HS-5 (cell line): ENCODE measurements around the gene QSOX1.
"Not testable (repeated sequence)": the region's sequence is repeated elsewhere in the genome, so short reads cannot be mapped to it uniquely, and the experiment has no call there.

Experiments
- DNase-seq: peaks from one replicate; pipeline ENCODE4 v3.0.0-alpha.2; 2012; ENCODE audit warnings: low read depth

QSOX1 gene

DNA sequence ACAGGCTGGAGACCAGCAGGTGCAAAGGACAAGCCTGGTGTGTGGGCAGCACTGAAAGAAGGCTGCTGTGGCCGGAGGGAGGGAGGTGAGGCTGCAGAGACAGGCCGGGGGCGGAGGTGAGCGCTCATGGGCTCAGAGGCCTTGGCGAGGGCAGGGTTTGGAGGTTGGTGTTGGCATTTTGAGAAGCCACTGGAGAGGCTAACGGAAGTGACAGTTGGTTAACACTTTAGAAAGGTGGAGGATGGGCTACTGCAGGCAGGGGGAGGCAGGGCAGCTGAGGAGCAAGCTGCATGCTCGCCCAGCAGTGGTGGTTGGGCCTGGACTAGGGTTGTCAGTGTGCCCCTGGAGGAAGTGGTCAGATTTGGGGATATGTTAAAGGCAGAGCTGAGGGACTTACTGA is 37.5 kb downstream of the QSOX1 start:
- no peak for DNase-seq

DNA sequence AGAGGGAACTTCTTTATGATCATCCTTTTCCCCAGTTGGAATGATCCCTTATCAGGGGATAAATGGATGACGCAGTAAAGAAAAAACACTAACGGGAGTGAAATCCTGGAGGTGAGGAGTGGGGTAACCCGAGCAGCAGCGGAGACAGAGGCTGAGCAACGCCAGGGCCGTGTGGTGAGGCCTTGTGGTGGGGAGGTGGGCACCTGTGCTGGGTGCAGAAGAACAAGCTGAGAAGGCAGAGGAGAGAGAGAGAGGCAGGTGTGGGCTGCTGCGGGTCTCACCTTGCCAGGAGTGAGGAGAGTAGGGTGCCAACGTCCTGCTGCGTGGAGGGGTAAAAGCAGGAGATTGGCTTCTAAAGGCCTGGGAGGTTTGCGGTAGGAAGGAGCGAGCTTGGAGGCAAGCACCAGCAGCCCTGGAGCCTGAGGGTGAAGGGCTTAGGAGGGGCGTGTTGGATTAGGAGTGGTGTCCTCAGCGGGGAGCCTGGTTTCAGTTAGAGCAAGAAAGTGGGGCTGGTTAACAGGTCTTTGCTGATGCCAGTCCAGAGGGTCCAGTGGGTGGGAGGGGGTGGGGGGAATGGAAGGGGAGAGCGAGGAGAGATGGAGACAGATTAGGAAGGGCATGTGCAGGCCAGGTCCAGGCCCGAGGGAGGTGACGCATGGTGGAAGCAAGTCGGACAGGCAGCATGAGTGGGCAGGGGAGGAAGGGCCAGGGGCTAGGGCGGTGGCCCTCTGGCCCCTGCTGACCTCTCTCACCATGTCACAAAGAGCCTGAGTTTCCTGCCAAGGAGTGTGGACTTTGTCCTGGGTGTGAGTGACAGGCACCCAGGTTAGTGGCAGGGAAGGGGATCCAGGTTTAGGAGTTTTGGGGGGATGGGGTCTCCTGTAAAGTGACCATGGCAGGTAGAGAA is 38.7 kb downstream of the QSOX1 start:
- no peak for DNase-seq

DNA sequence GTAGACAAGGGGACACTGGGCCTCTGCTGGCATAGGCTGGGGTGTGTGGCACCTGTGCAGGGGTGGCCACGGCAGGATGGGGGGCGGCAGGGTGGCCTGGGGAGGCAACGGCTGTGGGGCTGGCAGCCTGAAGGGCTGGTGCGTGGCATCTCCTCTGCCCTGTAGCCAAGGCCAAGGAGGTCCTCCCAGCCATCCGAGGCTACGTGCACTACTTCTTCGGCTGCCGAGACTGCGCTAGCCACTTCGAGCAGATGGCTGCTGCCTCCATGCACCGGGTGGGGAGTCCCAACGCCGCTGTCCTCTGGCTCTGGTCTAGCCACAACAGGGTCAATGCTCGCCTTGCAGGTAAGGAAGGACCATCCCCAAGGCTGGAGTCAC is 39.4 kb downstream of the QSOX1 start:
- DNase-seq = no peak

DNA sequence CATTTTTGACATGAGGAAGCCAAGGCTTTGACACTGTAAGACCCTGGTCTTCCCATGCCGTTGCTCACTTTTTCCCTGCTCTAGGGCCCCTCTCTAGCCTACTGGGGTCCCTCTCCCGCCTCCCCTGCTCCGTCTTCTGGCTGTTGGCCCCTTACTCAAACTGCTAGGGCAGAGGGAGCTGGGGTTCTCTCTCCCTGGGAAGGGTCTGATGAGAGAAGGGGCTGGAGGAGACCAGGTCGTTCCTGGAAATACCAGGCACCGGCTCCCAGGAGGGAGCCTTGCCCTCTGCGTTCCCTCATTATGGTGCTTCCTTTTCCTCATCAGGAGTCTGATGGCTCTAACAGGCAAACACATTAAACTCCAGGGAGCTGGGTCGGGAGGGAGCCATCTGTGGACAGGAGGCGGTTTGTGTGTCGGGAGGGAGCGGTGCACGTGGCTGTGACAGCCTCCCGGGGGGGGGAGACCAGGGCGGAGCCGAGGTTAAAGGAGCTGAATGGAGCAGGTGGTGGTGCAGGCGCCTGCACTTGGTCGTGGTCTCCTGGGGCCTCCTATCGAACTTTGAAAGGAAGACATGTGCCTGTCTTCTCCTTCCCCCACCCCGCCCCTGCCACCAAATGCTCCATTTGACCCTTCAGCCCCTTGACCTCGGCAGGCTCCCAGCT is 40.0 kb downstream of the QSOX1 start:
- no peak for DNase-seq

DNA sequence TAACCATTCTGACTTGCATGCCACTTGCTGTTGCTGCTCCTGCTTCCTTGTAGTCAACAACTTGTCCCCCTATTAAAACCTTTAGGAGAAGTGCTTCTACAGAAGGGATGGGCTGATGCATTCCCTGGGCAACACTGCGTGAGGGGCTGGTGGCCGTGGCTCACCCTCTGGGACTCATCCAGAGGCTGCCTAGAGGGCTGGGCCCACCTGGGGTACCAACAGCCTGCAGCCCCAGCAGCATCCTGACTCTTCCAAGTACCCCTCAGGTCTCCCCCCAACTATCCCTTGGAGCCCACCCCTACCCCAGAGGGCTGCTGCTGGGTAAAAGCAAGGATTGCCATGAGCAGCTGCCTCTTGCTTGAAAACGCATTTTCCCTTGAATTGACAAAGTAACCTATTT is 40.7 kb downstream of the QSOX1 start:
- DNase-seq = no peak

DNA sequence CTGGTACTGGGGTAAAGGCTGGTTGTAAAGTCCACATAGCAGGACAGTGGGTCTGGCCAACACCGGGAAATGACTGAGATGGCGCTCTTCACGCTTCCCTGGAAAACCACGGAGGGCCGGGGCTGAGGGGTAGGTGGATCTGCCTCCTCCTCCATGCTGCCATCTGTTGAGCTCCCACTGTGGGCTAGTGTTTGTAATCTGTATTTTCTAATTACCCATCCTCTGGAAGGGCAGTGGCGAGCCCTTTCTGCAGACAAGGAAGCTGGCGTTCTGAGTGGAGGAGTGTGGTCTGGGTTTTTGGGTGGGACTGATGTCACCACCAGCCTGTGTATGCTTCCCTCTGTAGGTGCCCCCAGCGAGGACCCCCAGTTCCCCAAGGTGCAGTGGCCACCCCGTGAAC is 41.2 kb downstream of the QSOX1 start:
- DNase-seq = no peak

DNA sequence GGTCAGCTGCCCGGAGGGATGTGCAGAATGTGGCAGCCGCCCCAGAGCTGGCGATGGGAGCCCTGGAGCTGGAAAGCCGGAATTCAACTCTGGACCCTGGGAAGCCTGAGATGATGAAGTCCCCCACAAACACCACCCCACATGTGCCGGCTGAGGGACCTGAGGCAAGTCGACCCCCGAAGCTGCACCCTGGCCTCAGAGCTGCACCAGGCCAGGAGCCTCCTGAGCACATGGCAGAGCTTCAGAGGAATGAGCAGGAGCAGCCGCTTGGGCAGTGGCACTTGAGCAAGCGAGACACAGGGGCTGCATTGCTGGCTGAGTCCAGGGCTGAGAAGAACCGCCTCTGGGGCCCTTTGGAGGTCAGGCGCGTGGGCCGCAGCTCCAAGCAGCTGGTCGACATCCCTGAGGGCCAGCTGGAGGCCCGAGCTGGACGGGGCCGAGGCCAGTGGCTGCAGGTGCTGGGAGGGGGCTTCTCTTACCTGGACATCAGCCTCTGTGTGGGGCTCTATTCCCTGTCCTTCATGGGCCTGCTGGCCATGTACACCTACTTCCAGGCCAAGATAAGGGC is 41.9 kb downstream of the QSOX1 start:
- no peak for DNase-seq

DNA sequence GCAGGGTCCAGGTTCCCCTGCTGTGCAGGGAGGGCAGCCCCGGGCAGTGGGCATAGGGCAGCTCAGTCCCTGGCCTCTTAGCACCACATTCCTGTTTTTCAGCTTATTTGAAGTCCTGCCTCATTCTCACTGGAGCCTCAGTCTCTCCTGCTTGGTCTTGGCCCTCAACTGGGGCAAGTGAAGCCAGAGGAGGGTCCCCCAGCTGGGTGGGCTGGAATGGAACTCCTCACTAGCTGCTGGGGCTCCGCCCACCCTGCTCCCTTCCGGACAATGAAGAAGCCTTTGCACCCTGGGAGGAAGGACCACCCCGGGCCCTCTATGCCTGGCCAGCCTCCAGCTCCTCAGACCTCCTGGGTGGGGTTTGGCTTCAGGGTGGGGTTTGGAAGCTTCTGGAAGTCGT is 42.6 kb downstream of the QSOX1 start:
- DNase-seq = no peak

DNA sequence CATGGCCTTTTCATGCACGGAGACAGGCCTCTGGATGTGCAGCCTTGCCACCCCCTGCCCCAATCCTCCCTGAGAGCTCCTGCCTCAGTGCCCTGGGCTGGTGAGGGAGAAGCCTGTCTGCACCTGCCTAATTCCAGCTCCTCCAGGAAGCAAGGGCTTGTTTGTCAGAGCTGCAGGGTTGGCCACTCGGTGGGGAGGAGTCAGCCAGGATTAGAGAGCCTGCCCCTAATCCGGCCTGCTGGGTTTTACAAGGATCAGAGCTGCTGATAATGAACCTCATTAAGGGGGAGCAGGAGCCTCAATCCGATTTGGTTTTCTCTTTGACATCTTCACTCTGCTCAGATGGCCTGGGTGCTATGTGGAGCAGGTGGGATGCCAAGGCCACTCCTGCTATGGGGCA is 43.5 kb downstream of the QSOX1 start:
- DNase-seq = no peak

DNA sequence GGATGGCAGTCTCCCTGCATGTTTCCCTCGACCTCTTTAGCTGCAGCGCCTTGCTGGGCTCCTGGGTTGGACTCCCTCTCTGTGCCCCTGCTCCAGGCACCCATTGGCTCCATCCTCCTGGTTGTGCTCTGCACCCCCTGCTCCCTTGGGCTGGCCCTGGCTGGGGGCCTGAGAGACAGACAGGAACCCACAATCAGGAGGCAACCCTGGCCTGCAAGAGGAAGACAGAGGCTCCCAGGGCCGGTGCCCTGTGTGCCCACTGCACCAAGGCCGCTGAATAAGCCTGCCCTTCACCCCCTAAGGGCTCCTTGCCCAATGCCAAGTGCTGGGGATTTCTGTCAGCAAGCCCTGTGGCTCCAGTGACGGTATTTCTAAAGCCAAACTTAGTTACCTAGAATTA is 43.9 kb downstream of the QSOX1 start:
- no peak for DNase-seq

DNA sequence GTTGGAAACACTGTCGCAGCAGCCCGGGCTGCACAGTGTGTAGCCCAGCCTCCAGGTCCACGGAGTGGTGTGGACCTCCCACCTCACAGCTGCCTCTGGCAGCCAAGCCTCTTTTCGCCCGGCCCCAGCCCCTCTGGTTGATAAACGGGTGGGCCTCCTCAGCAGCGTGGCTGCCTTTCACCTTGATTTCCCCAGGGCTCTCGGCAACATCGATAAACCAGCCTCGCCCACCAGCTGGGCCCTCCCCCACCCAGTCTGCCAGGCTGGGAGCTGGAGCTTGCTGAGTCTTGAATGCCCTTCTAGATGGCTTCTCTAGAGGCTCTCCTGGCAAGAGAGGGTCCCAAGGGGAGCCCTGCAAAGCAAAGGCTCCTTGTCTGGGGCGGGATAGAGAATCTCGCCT is 44.3 kb downstream of the QSOX1 start:
- no peak for DNase-seq

DNA sequence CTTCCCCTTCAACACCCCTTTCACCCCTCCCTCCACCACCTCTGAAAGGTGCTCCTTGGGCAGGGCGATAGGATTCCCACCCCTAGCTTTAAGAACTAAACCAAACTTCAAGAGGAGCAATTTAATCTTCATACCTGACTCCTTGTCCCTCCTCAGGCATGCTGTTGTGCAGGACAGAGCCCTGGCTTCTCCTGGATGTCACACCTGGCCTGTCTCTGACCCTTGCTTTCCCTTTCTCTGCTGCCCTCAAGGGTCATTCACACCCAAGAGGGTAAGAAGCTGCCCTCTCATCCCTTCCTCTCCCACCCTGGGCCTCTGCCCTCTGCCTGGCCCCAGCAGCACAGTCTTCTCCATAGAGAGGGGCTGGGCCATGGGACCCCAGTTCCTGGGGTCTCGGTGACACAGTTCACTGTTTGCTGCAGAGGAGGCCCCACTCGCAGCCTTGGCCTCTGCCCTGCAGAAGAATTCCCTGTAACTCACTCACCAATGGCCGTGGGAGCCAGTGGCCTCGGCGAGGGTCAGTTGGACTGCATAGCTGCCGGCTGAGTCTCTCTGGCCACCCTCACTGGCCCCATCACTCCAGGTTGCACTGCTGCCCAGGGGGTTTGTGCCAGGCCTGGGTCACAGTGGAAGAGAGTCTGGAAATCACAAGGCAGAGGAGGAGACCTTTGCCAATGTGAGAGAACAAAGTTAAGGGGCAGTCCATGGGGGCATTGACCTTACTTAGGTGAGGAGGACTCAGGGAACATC is 47.0 kb downstream of the QSOX1 start:
- DNase-seq = no peak

DNA sequence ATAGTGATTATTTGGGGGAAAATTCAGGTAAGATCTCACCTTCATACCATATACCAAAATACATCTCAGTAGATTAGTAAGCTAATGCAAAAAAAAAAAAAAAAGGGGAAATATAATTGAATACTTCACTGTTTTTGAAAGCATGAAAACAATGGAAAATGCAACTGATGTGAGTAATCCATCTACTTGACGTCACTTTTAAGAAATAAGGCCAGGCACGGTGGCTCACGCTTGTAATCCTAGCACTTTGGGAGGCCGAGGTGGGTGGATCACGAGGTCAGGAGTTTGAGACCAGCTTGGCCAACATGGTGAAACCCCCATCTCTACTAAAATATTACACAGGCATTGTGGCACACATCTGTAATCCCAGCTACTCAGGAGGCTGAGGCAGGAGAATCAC is 47.9 kb downstream of the QSOX1 start:
- not testable (repeated sequence) for DNase-seq

DNA sequence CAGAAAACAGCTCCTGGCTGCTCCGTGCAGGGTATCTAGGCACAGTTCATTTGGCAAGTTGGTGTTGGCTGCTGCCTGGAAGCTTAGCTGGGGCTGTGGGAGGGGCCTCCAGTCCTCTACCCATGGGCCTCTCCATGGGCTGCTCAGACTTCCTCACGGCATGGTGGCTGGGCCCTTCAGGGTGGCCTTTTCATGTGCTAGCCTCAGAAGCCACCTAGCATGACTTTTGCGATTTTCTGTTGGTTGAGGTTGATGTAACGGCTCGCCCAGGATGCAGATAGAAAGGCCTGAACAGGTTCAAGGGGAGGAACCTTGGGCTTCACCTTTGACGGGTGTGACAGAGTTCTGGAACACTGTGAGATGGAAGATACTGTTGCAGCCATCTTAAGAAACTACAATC is 49.6 kb downstream of the QSOX1 start:
- no peak for DNase-seq

DNA sequence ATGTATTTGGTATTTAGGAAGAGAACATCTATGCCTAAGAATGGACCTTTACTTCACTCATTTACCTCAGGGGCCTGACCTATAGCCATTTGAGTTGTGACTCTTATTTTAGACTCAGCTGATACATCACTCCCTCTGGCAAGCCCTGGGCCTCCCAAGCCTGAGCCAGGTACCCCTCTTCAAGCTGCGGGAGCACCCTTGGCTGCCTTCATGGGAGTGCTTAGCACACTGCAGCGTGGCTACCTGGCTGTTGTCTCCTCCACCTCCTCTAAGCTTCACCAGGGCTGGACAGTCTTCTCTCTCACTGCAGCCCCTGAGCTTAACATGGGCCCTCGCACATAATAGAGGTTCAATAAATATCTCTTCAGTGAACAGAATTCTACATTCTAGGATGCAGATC is 51.9 kb downstream of the QSOX1 start:
- DNase-seq = no peak

DNA sequence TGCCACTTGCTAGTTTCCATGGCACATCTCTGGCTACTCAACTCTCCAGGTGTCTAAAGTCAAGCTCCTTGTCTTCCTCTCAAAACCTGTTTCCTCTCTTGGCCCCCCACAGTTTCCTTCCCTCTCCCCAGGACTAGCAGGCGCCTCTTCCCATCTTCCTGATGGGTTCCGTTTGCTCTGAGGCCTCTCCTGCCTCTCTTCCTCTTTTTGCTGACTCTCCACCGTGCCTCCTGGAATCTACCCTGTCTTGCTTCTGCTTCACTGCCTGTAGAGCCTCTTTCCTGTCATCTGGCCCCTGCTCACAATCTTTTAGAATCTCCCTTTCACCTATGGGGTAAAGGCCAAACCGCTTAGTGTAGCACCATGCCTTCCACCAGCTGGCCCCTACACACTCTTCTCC is 53.6 kb downstream of the QSOX1 start:
- DNase-seq = no peak

DNA sequence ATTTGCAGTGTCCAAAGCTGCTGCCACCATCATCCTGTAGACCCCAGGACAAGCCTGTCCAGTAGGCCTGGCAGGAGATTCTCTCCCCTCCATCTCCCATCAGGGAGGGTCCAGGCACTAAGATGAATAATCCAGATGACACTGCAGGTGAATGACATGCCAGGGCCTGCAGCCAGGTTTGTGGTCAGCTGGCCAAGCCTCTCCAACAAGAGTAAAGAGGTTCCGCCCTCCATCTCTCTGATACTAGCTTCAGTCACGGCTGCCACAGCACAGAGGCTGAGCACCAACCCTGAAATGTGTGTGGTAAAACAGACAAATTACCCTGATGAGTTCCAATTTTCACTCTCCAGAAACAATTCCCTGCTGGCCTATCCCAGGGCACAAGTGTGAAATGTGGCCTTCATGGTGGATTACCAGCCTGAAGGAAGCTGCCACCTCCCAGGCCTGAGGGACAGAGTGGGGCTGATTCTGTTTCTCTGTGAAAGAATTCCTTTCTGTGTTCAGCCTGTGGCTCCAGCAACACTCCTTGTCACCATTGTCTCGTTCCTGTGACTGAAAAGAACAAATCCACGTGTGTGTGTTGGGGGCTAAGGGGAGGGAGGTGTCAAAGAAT is 55.4 kb downstream of the QSOX1 start:
- no peak for DNase-seq

DNA sequence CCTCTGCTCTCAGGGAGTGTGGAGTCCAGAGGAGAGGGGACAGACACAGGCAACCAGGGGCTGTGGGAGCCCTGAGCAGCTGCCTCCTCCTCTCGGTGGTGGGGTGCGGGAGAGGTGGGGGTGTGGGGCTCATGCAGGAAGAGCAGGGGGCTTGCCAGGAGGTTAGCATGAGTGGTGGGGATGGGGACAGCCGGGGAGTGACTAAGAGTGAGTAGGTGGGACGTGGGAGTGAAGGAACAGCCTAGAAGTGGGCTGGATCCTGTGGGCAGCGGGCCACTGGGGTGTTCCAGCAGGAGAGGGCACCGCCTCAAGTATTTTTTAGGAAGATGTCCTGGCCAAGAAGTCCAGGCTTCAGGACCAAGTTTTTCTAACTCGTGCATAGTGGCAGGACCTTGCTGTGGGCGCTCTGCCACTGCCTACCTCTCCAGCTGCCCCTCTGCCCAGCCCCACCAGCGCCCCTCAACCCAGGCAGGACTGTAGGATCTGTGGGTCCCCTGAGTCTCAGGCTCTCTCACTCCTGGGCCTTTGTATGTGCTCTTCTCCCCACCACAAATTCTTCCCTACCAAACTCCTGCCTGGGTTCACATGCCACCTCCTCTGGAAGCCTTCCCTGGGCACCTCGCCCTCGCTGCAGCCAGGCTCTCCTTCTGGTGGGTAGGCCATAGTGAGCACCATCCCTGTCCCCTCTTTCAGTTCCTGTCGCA is 56.6 kb downstream of the QSOX1 start:
- DNase-seq = no peak

DNA sequence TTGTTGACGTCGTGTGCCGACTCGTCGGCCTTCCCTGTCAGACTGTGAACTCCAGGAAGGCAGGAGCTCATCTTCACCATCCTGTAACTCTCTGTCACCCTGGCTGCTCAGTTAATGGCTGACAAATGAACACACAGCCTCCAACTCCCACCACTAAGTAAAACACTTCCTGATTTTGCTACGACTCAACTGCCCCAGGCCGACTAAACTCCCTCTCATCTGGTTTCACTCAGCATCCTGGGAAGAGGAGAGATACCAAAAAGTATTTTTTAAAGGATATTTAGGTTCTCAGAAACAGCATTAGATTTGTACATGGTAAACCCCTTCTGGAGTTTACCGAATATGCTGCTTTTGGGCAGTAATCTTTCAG is 57.2 kb downstream of the QSOX1 start:
- no peak for DNase-seq

DNA sequence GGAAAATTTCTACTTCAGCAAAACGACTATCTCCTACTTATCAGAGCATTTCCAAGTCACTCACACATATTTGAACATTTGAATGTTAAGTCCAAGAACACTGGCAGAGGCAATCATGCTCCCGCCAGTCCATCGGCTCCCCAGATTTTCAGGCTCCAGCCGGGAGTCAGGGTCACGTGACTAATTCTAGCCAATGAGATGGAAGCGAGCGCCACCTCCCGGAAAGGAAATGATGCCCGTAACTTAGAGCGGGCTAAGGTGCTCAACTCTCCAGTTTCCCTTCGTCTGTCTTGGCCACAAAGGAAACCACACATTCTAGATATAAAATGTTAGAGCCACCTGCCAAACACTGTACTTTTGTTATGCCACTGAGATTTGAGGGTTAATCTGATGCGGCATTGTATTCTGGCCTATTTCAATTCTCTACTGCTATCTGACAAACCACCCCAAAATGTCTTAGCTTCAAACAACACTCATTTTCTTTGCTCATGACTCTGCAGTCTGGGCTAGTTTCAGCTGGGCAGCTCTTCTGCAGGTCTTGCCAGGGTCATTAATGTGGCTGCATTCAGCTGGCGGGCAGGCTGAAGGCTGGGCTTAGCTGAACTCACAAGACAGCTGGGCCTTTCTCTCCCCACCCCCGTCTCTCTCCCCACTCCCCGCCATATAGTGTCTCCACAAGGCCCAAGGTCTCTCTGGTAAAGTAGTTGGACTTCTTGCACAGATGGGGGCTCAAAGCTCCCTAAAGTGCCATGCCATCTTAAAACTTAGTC is 58.9 kb downstream of the QSOX1 start:
- DNase-seq = no peak
